Stimulated activated CD4-positive, alpha-beta T cell treated with anti-CD3 and anti-CD28 coated beads, Interleukin-15, amount 100 ng/mL, for 24 hours (primary cell): Measurements from ENCODE around the gene ENDOG.

Experiments used
- DNase-seq: peaks from one replicate; pipeline ENCODE4 v3.0.0-alpha.2; 2020

ENDOG gene

DNA sequence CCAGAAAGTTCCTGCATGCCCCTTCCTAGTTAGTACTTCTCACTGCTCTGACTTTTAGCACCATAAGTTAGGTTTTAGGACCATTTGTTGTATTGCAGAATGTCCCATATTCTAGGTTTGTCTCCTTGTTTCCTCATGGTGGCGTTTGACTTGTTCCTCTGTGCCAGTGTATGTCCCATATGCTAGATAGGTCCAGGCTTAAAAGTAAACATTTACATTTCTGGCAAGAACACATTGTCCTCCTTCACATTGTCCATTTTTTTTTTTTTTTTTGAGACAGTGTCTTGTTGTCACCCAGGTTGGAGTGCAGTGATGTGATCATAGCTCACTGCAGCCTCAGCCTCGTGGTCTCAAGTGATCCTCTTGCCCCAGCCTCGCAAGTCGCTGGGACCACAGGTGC lies 15.8 kb upstream of the ENDOG start:
- no peak for DNase-seq

- no peak for DNase-seq
Measured at GRCh38 chr9:128805661-128806060, 12.6 kb upstream of the ENDOG start.

- DNase-seq = no peak
Measured at GRCh38 chr9:128807827-128808226, 10.5 kb upstream of the ENDOG start.

- DNase-seq = no peak
Measured at GRCh38 chr9:128808543-128808942, 9.8 kb upstream of the ENDOG start.

DNA sequence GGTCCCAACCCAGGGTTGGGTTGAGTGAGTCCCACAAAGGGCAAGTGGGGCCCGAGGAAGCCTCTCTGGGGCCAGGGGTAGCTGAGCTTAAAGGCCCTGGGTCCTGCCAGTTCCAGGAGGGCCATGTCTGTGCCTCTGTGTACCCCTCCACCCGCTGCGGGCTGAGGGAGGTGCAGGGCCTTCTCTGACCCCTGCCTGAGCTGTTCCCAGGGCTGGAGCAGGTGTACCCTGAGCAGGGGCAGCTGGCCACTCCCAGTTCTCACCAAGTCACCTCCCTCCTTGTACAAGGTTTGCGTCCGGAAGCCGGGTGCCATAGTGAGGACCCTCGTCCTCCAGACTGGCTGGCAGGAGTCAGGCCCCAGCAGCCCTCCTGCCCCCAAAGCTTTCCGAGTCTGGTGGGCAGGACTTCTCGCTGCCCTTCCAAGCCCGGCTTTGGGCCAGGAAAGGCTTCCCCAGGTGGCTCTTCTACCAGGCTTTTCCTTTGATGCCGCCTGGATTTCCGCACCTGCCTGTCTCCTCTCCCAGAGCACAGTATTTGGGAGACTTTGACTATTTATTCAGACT lies 9.2 kb upstream of the ENDOG start:
- DNase-seq = no peak

GRCh38 chr9:128809831-128810230 lies 8.5 kb upstream of the ENDOG start:
- DNase-seq = no peak

DNA sequence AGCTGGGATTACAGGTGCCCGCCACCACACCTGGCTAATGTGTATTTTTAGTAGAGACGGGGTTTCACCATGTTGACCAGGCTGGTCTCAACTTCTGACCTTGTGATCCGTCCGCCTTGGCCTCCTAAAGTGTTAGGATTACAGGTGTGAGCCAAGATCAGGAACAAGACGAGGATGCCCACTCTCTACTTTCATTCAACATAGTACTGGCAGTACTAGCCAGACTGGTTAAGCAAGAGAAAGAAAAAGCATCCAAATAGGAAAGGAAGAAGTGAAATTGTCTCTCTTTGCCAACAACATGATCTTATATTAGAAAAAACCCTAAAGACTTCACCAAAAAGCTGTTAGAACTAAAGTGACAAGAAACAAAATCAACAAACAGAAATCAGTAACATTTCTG lies 7.4 kb upstream of the ENDOG start:
- no peak for DNase-seq

DNA sequence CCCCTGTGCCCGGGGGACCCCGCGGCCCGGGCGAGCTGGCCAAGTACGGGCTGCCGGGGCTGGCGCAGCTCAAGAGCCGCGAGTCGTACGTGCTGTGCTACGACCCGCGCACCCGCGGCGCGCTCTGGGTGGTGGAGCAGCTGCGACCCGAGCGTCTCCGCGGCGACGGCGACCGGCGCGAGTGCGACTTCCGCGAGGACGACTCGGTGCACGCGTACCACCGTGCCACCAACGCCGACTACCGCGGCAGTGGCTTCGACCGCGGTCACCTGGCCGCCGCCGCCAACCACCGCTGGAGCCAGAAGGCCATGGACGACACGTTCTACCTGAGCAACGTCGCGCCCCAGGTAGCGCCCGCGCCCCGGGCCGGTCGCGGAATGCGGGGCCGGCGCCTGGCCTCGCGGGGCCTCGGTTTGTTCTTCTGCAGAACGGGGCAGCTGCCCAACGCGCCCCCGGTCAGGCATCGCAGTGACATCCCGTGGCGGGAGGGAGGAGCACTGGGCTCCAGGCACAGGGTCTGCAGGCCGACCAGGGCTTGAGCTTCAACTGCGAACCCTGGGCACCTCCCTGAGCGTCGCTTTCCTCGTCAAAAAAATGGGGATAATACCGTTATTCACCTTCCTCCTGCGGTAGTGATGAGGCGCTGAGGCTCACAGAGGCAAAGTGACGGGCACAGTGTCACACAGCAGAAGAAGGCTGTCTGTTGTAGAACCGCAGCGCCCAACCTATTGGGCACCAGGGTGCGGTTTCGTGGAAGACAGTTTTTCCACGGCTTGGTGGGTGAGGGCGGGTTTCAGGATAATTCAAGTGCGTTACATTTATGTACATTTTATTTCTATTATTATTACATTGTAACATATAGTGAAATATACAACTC lies 777 bp downstream of the ENDOG start:
- peak; percentile 66 for DNase-seq

- DNase-seq = no peak
Measured at GRCh38 chr9:128819716-128820664, 1.7 kb downstream of the ENDOG start.

- DNase-seq = no peak
Measured at GRCh38 chr9:128820665-128821583, 2.6 kb downstream of the ENDOG start.

- DNase-seq = no peak
Measured at GRCh38 chr9:128821584-128822406, 3.5 kb downstream of the ENDOG start.

DNA sequence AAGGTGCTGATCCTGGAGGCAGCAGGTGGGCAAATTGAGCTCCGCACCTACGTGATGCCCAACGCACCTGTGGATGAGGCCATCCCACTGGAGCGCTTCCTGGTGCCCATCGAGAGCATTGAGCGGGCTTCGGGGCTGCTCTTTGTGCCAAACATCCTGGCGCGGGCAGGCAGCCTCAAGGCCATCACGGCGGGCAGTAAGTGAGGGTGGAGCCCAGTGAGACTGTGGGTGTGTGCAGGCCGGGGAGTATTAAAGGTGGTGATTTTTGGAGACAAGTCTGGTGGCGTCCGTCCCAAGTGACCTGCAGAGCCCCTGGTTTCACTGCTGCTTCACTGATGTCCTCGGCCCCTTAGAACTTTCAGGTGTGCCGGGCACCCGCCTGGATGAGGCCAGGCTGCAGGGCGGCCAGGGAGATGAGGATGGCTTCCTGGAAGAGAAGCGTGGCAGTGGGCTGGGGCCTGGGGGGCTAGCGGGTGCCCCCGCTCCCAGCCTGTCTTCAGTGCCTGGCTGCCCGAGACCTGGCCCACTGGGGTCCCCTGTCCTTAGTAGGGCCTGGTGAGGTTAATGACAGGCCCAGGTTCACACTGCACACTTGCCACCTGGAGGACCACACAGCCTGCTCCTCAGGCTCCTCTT lies 4.2 kb downstream of the ENDOG start:
- DNase-seq = no peak

GRCh38 chr9:128823362-128823902 lies 5.1 kb downstream of the ENDOG start:
- DNase-seq = no peak

DNA sequence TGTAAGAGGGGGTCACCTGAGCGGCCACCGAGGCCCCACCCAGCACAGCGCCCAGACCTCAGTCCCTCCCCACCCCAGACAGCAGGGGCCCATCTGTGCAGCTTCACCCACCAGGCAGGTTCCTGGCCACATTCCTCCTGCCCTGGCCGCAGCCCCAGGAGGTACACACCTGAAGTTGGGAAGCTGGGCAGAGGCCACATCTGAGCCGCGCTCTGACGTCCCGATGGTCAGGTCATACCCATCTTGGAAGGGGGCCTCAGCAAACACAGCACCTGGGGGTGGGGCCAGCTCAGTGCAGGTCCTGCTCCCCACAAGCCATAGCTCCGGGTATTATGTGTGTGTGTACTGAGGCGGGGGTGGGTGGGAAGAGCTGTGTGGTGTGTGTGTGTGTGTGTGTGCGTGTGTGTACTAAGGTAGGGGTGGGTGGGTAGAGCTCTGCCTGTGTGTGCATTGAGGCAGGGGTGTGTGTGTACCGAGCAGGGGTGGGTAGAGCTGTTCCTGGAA lies 5.7 kb downstream of the ENDOG start:
- no peak for DNase-seq

- no peak for DNase-seq
Measured at GRCh38 chr9:128824911-128825310, 6.6 kb downstream of the ENDOG start.

GRCh38 chr9:128825923-128826700 lies 7.8 kb downstream of the ENDOG start:
- DNase-seq = no peak

DNA sequence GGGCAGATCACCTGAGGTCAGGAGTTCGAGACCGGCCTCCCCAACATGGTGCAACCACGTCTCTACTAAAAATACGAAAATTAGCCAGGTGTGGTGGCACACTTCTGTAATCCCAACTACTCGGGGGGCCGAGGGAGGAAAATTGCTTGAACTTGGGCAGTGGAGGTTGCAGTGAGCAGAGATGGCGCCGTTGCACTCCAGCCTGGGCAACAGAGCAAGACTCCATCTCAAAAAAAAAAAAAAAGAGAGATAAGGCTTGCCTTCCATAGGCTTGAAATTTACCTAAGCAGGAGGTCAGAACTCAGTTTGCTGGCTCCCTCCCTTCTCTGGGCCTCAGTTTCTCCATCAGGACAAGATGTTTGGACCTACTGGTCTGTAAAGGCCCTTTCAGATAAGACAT lies 10.0 kb downstream of the ENDOG start:
- DNase-seq = no peak

- no peak for DNase-seq
Measured at GRCh38 chr9:128828719-128829452, 10.6 kb downstream of the ENDOG start.
